ENCODE results near the gene CNTFR.

The CNTFR gene

DNA sequence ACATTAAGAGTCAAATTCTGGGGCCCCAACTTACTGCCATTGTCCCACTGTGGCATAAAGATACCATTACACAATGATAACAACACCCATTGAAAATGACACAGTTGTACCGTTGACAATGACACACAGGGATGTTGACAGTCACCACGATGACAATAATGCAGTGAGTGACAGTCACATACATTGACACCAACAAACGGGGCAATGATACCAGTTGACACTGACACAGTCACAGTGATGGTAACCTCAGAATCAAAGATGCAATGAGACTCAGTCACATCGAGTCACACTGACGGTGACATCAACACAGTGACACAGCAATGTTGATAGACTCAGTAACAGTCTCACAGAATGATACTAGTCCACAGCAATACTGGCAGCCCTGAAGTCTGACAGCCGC lies 16.9 kb downstream of the CNTFR start:
- TF ChIP-seq TCF12 (IDR thresholded peaks at IDR 0.05; ENCODE audit: low read depth) (no peak), ZBTB7A (IDR thresholded peaks at IDR 0.05; ENCODE audit: low read depth) (no peak), CREB1 (IDR thresholded peaks at IDR 0.05; ENCODE audit: low read depth) (no peak), TAF1 (IDR thresholded peaks at IDR 0.05; ENCODE audit: low read depth) (no peak), RAD21 (IDR thresholded peaks at IDR 0.05; ENCODE audit: low read depth) (no peak), EP300 (IDR thresholded peaks at IDR 0.05; ENCODE audit: borderline replicate concordance) (no peak), TEAD4 (IDR thresholded peaks at IDR 0.05) (no peak), CEBPB (IDR thresholded peaks at IDR 0.05) (no peak), EGR1 (IDR thresholded peaks at IDR 0.05) (no peak), YY1 (IDR thresholded peaks at IDR 0.05; ENCODE audit: low read depth) (no peak), FOXM1 (IDR thresholded peaks at IDR 0.05; ENCODE audit: borderline replicate concordance, low read depth) (no peak), NFIC (IDR thresholded peaks at IDR 0.05) (no peak)
- TF ChIP-seq, protein P1, sequence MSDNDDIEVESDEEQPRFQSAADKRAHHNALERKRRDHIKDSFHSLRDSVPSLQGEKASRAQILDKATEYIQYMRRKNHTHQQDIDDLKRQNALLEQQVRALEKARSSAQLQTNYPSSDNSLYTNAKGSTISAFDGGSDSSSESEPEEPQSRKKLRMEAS (IDR thresholded peaks at IDR 0.05): no peak
- TF ChIP-seq, protein P2, sequence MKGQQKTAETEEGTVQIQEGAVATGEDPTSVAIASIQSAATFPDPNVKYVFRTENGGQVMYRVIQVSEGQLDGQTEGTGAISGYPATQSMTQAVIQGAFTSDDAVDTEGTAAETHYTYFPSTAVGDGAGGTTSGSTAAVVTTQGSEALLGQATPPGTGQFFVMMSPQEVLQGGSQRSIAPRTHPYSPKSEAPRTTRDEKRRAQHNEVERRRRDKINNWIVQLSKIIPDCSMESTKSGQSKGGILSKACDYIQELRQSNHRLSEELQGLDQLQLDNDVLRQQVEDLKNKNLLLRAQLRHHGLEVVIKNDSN (IDR thresholded peaks at IDR 0.05): no peak
- TF ChIP-seq, protein P3, sequence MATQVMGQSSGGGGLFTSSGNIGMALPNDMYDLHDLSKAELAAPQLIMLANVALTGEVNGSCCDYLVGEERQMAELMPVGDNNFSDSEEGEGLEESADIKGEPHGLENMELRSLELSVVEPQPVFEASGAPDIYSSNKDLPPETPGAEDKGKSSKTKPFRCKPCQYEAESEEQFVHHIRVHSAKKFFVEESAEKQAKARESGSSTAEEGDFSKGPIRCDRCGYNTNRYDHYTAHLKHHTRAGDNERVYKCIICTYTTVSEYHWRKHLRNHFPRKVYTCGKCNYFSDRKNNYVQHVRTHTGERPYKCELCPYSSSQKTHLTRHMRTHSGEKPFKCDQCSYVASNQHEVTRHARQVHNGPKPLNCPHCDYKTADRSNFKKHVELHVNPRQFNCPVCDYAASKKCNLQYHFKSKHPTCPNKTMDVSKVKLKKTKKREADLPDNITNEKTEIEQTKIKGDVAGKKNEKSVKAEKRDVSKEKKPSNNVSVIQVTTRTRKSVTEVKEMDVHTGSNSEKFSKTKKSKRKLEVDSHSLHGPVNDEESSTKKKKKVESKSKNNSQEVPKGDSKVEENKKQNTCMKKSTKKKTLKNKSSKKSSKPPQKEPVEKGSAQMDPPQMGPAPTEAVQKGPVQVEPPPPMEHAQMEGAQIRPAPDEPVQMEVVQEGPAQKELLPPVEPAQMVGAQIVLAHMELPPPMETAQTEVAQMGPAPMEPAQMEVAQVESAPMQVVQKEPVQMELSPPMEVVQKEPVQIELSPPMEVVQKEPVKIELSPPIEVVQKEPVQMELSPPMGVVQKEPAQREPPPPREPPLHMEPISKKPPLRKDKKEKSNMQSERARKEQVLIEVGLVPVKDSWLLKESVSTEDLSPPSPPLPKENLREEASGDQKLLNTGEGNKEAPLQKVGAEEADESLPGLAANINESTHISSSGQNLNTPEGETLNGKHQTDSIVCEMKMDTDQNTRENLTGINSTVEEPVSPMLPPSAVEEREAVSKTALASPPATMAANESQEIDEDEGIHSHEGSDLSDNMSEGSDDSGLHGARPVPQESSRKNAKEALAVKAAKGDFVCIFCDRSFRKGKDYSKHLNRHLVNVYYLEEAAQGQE (IDR thresholded peaks at IDR 0.05; ENCODE audit: low read depth): no peak

DNA sequence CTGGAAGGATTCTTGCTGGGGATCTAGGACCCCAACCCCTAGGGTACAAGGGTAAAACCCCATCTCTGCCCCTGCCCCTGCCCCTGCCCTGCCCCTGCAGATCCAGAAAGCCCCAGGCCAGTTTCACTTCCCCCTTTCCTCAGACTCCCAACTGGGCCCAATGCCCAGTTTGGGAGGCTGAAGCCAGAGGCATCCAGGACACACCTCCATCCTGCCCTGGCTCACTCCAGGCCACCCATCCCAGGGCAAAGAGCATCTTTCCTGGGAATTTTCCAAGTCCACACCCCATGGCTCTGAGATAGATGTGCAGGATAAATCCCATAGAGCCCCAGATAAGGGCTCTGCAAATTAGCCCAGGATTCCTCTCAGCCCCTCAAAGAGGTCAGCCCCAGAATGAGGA lies 17.4 kb downstream of the CNTFR start:
- TF ChIP-seq FOXM1 (IDR thresholded peaks at IDR 0.05; ENCODE audit: borderline replicate concordance, low read depth): no peak
- TF ChIP-seq, protein P3 (IDR thresholded peaks at IDR 0.05; ENCODE audit: low read depth): no peak
- TF ChIP-seq RAD21 (IDR thresholded peaks at IDR 0.05; ENCODE audit: low read depth): no peak
- TF ChIP-seq TCF12 (IDR thresholded peaks at IDR 0.05; ENCODE audit: low read depth): no peak
- no peak for TF ChIP-seq TEAD4 (IDR thresholded peaks at IDR 0.05)
- TF ChIP-seq YY1 (IDR thresholded peaks at IDR 0.05; ENCODE audit: low read depth): no peak
- TF ChIP-seq, protein P2 (IDR thresholded peaks at IDR 0.05): no peak
- no peak for TF ChIP-seq ZBTB7A (IDR thresholded peaks at IDR 0.05; ENCODE audit: low read depth)
- no peak for TF ChIP-seq EP300 (IDR thresholded peaks at IDR 0.05; ENCODE audit: borderline replicate concordance)
- no peak for TF ChIP-seq CEBPB (IDR thresholded peaks at IDR 0.05)
- TF ChIP-seq, protein P1 (IDR thresholded peaks at IDR 0.05): no peak
- no peak for TF ChIP-seq CREB1 (IDR thresholded peaks at IDR 0.05; ENCODE audit: low read depth)
- no peak for TF ChIP-seq TAF1 (IDR thresholded peaks at IDR 0.05; ENCODE audit: low read depth)
- TF ChIP-seq NFIC (IDR thresholded peaks at IDR 0.05): no peak
- no peak for TF ChIP-seq EGR1 (IDR thresholded peaks at IDR 0.05)

GRCh38 chr9:34571481-34571810 lies 18.1 kb downstream of the CNTFR start:
- no peak for TF ChIP-seq EGR1 (IDR thresholded peaks at IDR 0.05)
- TF ChIP-seq NFIC (IDR thresholded peaks at IDR 0.05): no peak
- TF ChIP-seq TEAD4 (IDR thresholded peaks at IDR 0.05): no peak
- TF ChIP-seq EP300 (IDR thresholded peaks at IDR 0.05; ENCODE audit: borderline replicate concordance): no peak
- TF ChIP-seq, protein P2 (IDR thresholded peaks at IDR 0.05): no peak
- TF ChIP-seq RAD21 (IDR thresholded peaks at IDR 0.05; ENCODE audit: low read depth): no peak
- no peak for TF ChIP-seq FOXM1 (IDR thresholded peaks at IDR 0.05; ENCODE audit: borderline replicate concordance, low read depth)
- TF ChIP-seq CEBPB (IDR thresholded peaks at IDR 0.05): no peak
- no peak for TF ChIP-seq ZBTB7A (IDR thresholded peaks at IDR 0.05; ENCODE audit: low read depth)
- TF ChIP-seq, protein P3 (IDR thresholded peaks at IDR 0.05; ENCODE audit: low read depth): no peak
- no peak for TF ChIP-seq TAF1 (IDR thresholded peaks at IDR 0.05; ENCODE audit: low read depth)
- no peak for TF ChIP-seq TCF12 (IDR thresholded peaks at IDR 0.05; ENCODE audit: low read depth)
- TF ChIP-seq, protein P1 (IDR thresholded peaks at IDR 0.05): no peak
- TF ChIP-seq YY1 (IDR thresholded peaks at IDR 0.05; ENCODE audit: low read depth): no peak
- TF ChIP-seq CREB1 (IDR thresholded peaks at IDR 0.05; ENCODE audit: low read depth): no peak

All from Ishikawa (cell line).